ENCODE measurements around the gene CPNE7.

DNA sequence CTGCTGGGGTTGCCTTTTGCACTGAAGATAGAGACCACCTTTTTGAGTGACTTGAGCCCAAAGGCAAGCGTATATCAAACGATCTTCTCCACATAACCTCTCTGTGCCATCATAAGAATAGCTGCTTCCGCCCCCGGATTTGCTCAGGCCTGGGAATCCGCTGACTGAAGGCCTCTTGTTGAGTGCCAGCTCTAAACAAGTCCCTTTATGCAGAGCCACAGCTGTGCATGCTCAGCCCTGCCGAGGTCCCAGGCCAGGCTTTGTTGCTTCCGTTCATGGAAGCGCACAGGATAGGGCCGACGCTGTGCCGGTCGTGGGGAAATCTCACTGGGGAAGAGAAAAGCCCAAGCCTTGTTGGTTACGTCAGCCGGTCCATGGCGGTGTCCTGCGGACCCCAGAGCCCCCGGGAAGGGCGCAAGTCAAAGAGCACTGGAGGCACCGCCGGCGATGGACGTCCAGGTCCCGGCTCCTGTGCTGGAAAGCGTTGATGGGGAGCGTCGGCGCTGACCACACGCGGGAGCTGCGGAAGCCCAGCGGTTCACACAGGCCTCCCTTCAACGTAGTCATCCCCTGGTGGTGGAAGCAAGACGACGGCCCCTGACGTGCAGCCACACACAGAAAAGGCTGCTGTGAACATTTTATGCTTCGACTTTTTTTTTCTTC, 38.5 kb upstream of the CPNE7 start:
- TF ChIP-seq FOXM1 (IDR thresholded peaks at IDR 0.05; ENCODE audit: borderline replicate concordance) = no peak
- TF ChIP-seq SP1 (IDR thresholded peaks at IDR 0.05) = no peak
- TF ChIP-seq CTBP1 (IDR thresholded peaks at IDR 0.05; ENCODE audit: borderline replicate concordance) = no peak
- TF ChIP-seq BHLHE40 (IDR thresholded peaks at IDR 0.05; ENCODE audit: borderline replicate concordance) = no peak
- TF ChIP-seq, protein P1, sequence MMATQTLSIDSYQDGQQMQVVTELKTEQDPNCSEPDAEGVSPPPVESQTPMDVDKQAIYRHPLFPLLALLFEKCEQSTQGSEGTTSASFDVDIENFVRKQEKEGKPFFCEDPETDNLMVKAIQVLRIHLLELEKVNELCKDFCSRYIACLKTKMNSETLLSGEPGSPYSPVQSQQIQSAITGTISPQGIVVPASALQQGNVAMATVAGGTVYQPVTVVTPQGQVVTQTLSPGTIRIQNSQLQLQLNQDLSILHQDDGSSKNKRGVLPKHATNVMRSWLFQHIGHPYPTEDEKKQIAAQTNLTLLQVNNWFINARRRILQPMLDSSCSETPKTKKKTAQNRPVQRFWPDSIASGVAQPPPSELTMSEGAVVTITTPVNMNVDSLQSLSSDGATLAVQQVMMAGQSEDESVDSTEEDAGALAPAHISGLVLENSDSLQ (IDR thresholded peaks at IDR 0.05) = no peak
- TF ChIP-seq ARNT (IDR thresholded peaks at IDR 0.05) = no peak
- TF ChIP-seq ELF4 (IDR thresholded peaks at IDR 0.05) = no peak
- no peak for TF ChIP-seq LEF1 (IDR thresholded peaks at IDR 0.05; ENCODE audit: borderline replicate concordance)
- TF ChIP-seq FOXK2 (IDR thresholded peaks at IDR 0.05) = no peak
- no peak for TF ChIP-seq ZNF384 (IDR thresholded peaks at IDR 0.05)

Measured in HEK293T (cell line).